ENCODE data around the gene ZEB2.

ZEB2 gene

DNA sequence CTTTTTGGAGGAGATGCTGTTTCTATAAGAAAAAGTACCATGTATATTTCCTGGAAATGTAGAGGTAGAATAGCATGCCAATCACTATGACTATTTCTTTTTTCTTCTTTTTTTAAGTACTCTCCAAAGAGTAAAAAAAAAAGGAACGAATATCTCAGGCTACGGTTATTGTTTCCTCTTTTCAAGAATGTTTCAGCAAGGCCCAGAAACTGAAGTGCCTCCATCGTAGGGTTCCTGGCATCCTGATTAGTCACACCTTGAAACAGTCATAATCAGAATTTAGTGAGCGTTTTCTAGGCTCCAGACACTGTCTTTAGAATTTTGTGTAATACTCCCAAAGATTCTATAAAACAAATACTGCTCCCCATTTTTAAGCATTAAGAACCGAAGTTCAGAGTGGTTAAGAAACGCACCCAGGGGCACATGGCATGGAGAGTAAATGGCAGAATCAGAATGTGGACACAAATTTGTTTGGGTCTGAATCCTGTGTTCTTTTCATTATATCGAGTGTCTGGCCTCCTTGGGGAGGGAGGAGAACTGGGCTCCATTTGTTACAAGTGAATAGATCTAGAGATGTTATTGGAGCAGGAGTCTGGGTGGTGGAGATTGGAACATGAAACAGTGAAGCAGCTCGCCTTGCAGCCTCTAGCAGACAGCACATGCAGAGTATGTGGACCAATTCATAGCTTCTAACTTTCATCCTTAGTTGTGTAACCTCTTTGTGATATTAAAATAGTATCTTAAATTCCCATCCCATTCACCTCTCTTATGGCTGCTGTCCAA is 26.7 kb downstream of the ZEB2 start:
- DNase-seq, result no peak

DNA sequence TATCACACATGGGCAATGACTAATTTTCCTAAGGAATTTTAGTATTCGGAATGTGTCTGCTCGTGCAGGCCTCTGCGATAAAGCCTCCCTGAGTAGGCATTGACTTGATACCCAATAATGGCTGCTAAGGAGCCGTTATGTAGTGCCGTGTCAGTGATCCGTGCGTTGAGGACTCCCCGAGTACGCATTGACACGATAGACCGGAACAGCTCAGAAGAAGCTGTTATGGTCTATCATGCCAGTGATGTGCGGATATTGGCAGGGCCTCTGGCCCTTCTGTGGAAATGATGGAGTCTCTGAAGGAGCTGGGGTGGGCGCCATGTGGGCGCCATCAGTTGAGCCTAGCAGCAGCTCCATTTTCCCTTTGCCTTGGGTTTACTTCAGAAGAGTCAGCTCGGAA is 29.1 kb downstream of the ZEB2 start:
- no peak for DNase-seq

DNA sequence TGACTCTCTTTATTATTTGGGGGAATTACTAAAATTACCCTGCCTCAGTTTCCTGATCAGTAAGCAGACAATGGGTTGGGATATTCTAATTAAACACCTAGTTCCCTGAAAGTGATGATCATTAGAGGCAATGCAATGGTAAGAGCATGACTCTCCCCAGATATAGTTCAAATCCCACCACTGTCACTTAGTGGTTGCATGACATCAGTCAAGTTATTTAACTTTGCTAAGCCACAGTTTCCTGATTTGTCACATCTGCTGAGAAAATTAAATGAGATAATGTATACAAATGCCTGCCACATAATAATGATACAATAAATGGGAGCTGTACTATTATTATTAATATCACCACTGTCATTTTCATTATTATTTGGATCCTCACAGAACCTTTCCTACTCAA is 29.9 kb downstream of the ZEB2 start:
- DNase-seq, result no peak

DNA sequence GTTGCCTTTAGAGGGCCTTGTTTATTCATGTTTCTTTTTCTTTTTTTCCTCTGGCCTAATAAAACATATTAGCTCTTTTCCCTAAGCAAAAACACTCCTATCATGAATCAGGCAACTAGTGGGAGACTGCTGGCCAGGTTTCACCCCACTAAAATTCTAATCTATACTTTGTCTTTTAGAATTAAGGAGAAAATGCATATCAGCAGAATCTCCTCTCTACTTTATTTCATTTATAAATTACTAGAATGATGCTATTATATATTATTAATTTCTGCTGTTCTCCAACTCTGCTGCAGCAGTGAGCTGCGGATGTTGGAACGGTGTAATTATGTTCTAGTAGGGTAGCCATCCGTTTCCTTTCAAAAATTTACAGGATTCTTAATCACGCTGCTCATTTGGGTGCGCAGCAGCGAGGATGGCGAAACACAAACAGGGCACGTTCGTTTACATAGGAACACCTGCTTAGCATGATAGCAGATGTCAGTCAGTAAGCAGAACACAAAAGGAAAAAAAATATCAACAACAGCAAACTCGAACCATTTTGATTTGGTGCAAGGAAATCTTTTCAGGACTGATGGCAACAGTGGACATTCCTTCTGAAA is 30.5 kb downstream of the ZEB2 start:
- DNase-seq, result no peak

DNA sequence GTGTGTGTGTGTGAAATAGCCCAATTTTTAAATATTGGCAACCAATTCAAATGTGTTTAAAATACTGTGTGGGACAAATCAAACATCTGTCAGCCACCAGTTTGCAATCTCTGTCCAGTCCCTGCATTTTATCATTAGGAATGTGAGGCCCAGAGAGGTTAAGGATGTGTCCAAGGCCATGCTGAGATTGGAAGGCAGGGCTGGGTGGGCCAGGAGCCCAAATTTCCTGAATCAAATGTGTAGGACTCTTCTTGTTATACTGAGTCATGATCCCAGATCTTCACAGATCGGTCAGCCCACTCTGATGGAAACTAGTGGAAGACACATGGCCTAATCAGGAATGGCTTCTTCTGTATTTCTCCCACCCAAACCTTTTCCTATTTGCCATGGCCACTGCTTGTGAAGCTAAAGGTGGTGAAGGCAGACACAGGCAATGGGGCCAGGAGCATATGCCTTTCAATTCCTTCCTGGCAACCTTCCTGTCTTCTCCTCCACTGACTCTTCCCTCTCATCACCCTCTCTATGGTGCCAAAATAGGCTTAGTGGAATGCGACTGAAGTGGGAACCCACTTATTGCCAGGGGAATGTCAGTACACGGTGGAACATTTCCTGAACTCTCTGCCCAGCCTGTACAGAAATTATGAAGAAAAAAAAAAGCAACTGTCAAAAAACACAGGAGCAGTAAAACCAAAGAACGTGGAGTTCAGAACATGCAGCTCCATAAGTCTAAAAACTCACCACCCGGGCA is 35.5 kb downstream of the ZEB2 start:
- DNase-seq, result no peak

DNA sequence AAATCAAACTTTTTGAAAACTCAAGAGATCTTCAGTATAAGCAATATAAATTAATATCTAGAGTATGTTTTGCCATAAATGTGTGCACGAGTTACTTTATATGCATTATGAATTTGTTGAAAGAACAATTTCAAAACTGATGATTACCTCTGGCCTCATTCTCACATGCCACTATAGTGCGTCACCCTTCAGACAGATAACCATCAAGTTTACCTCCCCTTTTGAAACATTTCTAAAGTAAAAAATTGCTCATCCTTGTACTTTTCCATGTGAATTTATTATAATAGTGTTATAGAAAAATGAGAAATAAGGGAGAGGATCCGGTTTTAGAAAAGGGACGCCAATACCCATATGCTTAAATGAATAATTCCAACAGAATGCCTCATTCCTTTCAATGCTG is 38.3 kb downstream of the ZEB2 start:
- DNase-seq, result no peak

DNA sequence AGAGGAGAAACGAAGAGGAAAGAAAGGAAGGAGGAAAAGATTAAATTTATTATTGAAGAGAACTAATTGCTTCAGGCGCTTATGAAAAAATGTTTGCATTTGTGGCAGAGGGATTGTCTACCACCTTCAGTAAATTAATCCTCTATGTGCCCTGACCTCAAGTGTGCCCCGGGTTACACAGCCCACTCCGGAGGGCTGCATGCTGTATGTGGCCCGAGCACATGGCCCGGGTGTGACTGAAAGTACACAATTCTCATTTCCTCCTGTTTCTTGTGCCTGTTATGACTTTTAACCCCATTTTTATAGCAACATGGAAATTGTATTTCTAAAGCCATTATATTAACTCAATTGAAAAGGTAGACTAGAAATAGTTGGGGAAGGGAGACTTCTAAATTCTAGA is 38.8 kb downstream of the ZEB2 start:
- no peak for DNase-seq

DNA sequence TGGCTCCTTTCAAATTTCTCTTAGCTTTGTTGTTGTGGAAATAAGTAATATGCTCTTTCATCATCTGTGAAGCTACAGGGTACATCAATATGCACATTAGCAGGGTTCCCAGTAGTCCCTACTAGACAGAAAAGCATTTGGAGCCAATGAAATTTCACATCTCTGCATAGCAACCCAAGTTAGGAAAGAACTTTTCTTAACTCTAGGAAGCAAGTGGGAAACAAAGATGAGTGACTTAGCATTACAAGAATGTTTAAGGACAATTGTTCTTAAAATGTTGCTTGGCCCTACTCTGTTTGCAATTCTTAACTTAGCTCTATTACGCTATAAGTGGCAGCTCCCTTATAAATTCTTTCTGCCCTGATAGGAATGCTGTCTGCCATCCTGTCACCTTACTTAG is 39.6 kb downstream of the ZEB2 start:
- no peak for DNase-seq

DNA sequence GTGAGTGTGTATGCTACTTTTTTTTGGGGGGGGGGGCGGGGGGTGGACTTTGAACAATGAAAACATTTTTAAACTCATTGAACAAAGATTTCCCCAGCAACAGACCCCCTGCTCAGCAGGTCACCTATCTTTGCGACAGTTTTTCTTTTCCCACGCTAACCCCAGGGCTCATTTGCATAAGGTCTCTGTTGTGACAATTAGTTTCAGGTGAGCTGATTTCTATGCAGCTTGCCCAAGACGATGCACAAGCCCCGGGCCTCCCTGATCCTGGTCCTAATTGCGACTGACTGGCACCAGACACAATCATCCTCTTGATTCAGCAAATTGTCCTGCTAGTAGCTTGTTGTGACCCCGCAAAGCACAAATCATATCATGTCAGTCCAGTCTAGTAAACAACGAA is 40.3 kb downstream of the ZEB2 start:
- no peak for DNase-seq

DNA sequence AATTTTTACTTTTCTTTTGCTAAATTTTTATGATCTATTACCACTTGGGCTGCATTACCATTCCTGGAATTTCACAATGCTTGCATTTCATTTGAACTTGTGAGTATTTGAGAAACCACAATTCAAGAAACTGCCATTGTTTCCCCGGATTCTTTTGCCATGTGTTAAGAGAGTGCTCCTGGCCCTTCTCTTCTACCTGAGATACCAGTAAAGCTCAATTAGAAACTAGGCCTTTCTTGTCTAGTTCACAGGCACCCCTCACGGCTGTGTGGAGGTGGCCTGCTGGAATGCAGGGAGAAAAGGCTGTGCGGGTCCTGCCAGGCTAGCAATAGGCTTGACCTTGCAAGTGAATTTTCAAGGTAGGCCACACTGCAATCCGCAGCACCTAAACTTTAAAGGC is 40.8 kb downstream of the ZEB2 start:
- no peak for DNase-seq

DNA sequence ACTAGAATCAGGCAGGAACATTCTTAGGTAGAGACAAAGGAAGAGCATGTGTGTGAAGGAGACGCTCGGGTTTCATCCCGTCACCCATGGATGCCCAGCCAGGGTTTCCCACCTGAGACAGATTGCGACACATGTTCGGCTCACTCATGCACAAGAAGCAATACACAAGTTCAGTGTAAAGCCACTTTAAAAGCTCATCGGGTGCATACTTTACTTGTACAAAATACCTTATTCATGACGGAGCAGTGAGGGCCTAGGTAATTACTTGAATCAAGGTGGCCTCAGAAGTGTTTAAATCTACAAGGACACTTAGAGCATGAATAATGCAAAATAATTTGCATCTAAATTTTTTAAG is 42.0 kb downstream of the ZEB2 start:
- DNase-seq, result no peak

DNA sequence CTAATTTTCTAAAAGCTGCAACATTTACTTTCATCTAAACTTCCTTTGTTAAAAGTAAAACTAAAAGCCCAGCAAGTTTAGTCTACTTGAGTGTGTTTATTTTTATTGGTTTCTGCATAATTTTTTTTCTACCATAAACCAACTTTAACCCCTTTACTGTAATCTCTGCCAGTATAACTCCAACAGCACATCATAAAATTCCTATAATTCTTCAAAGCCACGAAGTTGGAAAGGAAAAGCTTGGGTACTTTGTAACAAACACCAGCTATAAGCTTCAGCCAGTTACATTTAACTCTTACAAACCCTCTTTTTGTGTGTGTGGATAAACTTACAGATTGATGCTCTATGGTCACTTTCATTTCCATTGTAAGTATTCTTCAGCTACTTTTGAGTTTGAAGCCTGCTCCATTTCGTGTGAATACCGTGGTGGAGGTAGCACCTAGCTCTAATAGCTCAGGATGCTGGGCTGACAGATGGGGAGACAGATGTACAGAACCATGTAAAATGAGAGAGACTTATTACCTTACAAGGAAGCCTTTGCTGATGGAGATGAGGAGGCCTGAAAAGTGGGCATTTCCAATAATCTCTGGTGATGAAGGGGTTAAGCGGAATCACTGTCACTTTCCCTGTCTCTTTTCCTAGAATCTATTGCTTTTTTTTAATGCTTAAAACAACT is 42.5 kb downstream of the ZEB2 start:
- DNase-seq, result no peak

DNA sequence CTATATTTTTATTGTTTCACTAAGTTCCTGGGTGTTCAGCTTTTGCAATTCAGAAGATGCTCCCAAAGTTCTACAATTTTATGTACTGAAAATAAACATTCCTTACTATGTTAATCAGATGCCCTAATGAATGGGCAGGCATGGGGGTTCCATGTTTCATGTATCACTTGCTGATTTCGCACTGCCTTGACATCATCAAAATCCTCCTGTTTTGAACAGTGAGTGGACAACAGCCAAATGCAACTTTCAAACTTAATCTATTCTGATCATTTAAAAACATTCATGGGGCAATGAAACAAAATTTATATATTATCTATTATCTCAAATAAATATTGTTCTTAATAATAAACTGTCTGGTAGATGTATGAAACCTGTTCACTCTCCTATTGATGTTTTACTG is 43.2 kb downstream of the ZEB2 start:
- DNase-seq, result no peak

DNA sequence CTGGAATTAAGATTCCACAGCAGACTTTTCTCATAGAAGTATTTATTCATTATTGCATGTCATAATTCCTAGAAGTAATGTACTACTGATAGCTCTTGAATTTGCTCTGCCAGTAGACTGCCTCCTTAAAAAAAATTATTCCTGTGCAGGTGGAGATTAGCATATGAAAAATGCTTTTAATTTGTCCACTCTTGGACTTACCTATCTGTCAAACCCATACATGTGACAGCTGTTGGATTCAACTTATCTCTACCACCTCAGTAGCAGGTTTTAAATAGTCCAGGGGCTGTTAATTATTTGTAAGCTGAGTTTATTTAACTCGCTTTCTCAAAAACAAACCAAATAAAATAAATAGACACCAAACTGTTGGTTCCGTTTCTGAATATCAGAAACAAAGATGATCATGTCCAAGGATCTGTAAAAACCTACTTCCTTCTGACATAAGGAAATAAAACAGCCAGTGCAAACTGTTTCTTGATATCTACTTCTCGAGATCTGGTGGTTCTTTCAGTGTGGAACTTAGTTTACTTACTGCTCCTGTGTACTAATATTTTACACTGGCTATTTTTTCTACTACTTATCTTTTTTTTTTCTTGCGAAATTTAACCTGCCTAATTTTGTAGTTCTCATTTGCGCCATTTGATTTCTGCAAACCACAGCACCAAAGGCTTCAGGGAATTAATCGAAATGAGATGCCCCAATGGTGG is 44.2 kb downstream of the ZEB2 start:
- DNase-seq, result no peak

DNA sequence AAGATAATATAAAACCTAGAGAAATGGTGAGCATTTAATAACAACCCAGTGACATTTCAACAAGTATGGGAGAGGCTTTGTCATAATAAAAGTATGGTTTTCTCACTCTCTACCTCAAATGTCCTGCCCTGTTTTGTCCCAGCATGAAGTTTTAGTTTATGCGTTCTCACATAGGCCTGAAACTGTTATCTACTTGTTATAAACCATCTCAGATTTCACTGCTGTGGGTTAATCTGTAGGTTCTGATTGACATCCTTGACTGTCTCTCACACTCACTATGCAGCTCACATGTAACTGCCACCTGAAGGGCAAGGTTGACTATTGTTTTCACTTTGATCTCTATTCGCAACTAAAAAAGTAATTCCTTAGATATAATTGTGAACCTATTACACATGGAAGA is 44.9 kb downstream of the ZEB2 start:
- no peak for DNase-seq

DNA sequence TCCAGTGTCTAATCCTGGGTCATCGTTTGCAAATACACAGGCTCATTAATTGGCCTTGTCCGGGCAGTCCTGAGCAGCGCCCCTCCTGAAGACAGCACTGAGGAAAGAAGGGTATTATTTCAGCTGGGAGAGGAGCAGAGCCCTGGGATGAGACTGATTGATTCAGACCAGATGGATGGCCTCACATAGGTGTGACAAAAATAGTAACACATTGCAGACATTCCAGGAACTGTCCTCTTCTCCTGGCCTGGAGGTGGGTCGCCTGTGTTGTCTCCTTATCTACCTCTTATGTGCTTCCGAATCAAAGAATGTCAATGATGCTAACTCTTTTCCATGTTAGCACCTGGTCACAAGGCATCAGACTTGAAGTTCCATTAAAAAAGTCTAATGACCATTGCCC is 45.9 kb downstream of the ZEB2 start:
- no peak for DNase-seq

DNA sequence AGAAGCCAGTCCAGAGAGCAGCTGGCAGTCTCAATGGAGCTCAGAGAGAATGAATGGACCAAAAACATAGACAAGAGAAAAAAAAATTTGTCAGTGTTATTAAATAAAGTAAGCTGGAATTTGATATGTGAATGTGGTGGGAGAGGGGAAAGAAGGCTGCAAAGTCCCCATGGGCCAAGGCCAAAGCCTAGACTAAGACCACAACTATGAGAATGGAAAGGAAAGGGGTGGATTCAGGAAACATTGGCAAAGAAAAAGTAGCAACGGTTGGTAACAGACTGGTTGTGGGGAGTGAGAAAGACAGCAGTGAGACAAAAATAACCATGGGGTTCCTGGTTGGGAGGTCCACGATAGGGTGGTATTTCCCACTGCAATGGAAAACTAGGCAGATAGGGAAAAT is 47.0 kb downstream of the ZEB2 start:
- DNase-seq, result peak; percentile 42

DNA sequence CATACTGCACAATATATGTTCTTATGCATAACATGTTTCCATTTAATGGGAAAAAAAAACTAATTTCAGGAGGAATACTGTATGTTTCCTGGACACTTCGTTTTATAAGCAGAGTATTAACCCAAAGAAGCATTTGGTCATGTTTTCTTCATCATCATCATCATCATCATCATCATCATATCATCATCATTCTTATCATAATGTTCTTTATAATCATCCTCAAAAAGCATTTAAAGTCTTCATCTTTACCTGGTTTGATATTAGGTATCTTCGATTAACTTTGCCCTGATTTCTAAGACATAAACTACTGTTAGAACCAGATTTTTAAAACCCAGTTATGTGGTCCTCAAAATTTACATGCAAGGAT is 47.9 kb downstream of the ZEB2 start:
- no peak for DNase-seq

DNA sequence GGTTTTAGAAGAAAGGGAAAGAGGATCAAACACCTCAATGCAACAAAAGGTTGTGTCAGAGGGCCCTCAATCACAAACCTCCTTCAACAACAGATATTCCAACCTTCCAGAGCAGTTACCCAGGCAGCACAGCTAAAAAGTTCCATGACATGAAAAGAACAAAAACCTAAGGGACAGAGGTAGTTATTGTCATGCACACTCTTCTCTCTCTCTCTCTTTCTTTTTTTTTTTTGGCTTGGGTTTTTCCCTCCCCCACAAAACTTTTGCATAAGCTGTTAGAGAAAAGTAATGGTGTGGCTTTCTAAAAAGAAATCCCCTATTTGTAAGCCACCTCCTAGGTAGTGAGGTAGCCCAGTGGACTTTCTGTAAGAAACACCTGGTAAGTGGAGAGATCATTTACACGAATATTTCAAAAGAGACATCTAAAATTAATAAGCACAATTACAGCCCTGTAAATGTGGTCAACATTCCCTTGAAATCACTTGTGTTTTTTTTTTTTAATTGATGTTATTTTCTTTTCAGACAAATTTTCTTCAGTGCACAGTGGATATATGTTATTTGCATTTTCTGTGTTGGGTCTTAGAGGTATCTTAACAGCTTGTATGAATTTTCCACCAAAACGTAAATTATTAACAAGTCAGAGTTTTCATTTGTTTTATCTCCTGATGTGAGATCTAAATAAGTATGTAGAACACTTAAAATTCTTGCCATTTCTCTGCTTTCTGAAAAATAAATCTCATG is 48.4 kb downstream of the ZEB2 start:
- no peak for DNase-seq

DNA sequence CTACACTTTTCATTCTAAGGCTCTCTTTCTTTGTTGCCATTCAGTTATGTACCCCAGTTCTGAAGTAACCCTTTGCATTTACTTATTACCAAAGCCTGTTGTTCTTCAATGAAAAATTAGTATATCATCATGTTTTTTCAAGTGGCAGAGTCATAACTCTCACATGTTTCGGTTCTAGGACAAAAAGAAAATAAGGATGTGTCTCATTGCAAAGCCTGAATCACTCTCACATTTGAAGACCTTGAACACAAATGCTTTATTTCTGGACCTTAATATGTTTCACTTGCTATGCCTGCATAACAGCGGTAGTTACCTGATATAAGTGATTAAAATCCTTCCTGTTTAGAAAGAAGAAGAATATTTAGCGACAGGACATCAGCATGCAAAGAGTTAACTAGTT is 49.1 kb downstream of the ZEB2 start:
- DNase-seq, result no peak

DNA sequence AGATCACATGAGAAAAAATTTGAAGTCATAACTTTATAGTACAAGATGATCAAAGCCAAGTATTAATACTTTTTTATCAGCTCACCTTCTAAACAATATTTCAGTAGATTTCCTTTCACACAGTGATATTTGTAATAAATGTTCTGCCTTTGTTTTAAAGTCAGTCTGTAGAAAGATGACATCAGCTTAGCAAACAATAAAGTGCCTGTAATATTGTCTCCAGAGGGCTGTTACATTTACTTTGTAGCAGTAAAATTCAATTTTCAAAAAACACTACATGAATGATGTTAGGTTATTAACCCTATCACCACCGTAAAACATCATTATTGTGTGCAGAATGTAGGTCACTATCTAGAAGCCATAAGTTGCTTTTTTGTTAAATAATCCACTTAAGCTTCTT is 49.6 kb downstream of the ZEB2 start:
- no peak for DNase-seq

DNA sequence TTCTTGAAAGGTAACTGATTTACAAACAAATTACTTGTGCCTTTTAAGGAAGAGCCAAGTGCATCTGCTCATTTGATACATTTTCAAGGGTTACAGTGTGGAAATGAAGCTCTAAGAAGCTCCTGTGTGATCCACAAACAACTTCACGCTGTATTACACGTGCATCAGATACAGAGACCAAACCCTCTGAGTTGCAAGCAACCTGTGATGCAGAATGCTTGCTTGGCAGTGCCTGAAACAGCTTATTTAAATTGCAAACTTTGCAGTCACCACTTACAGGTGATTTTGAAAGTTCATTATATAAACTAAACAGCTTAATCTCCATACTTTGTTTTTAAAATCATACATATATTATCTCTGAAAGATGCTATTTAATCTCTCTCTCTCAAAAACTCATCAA is 50.1 kb downstream of the ZEB2 start:
- no peak for DNase-seq
